Thoracic aorta (tissue), 2 donors: ENCODE measurements around the gene DDIT4. TPM values are rescaled to one million over a fixed set of nuclear protein-coding genes. Genes with fewer than 3 reads are reported as not detected.

Source experiments
- ATAC-seq: fragments of 150-250 bp; one replicate; pipeline ENCODE4 v1.8.0; 2017; ENCODE audit warnings: low read depth; ENCODE audit not compliant: insufficient number of reproducible peaks, low FRiP score
- DNase-seq: peaks from one replicate; pipeline ENCODE4 v3.0.0-alpha.2; 2020; ENCODE audit warnings: low spot score
- H3K27ac ChIP-seq, 2 donors: fragments of 200-600 bp; sonication (generic); 1 replicate in 1 of 2; 2 replicates in 1 of 2; pipeline ENCODE4 v1.5.1; 2016; ENCODE audit warnings: mild to moderate bottlenecking in 2 of 2, moderate library complexity in 2 of 2
- H3K27me3 ChIP-seq: fragments of 200-600 bp; sonication (generic); replicated peaks from 2 replicates; pipeline ENCODE4 v1.6.0; 2016; ENCODE audit warnings: mild to moderate bottlenecking; ENCODE audit not compliant: insufficient read depth
- H3K36me3 ChIP-seq: fragments of 200-600 bp; sonication (generic); one replicate; pipeline ENCODE4 v1.5.1; 2016
- H3K4me1 ChIP-seq, 2 donors: fragments of 200-600 bp; sonication (generic); 1 replicate in 1 of 2; 2 replicates in 1 of 2; pipeline versions ENCODE4 v1.5.1 to v1.6.0; 2016; ENCODE audit warnings: low read depth in 2 of 2, mild to moderate bottlenecking in 1 of 2; ENCODE audit not compliant: control insufficient read depth in 1 of 2
- H3K4me3 ChIP-seq: fragments of 200-600 bp; sonication (generic); 2 replicates; pipeline ENCODE4 v1.5.1; 2016; ENCODE audit warnings: mild to moderate bottlenecking
- H3K9me3 ChIP-seq: fragments of 200-600 bp; sonication (generic); 2 replicates; pipeline ENCODE4 v1.5.1; 2016
- CTCF ChIP-seq: fragments of 200-600 bp; sonication (generic); IDR thresholded peaks from one replicate; pipeline ENCODE4 v1.5.1; 2019; ENCODE audit warnings: antibody characterized with exemption
- total RNA-seq, 2 donors: library from RNA; depleted of rRNA; stranded (reverse); fragments of >200 nt; gene quantifications; one replicate each; pipeline versions ENCODE4 v1.1.0 to v1.2.3, GENCODE V29; 2016

The DDIT4 gene
- total RNA-seq, 2 donors from 2014 or later, result 163 to 374 TPM

DNA sequence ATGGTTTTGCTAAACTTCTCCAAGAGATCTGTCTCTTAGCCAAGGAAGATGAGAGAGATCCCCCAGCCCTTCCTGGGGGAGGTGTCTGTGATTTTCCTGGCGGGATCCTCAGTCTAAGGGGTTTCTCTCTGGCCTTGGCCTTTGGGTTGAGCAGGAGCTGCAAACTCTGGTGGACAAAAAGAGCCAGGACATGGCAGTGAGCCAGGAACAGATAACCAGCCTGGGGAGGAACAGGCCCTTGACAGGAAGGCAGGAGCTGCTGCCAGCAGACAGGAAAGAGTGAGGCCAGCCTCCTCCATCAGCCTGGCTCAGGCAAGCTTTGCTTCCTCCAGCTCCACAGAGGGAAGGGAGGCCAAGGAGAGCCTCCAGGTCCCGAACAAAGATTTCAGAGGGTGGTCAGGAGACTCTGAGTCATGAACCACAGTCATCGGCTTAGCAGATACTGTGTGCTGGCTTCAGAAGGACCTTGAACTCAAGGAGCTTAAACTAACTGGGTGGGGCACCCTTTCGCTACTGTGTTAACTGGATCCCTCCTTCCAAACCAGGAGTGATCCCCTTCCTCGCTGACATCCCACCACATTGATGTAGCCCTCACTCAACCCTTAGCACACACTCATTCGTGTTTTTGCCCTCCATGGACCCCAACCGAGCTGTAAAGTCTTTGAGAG, 34.7 kb downstream of the DDIT4 start:
- no peak overlapping the region for H3K27ac ChIP-seq
- no peak for DNase-seq

GRCh38 chr10:72309290-72310240, 35.8 kb downstream of the DDIT4 start:
- TF ChIP-seq CTCF, result no peak
- Histone ChIP-seq H3K36me3 (no peaks in the 10 kb centered on the region), H3K27ac (no peak overlapping the region), H3K4me3 (no peak overlapping the region), H3K27me3 (no peaks in the 10 kb centered on the region), H3K9me3 (no peaks in the 10 kb centered on the region), H3K4me1 (peaks cover 7 to 31% of the 10 kb centered on the region in 2 donors)
- DNase-seq (no peak), ATAC-seq (no peak)

More for the DNA sequence above, 34.7 kb downstream of the DDIT4 start:
- Histone ChIP-seq H3K9me3 (no peaks in the 10 kb centered on the region), H3K4me3 (no peak overlapping the region), H3K36me3 (no peaks in the 10 kb centered on the region), H3K4me1 (peaks cover 7 to 29% of the 10 kb centered on the region in 2 donors), H3K27me3 (no peaks in the 10 kb centered on the region)
- no peak for TF ChIP-seq CTCF
- ATAC-seq, result no peak

DNA sequence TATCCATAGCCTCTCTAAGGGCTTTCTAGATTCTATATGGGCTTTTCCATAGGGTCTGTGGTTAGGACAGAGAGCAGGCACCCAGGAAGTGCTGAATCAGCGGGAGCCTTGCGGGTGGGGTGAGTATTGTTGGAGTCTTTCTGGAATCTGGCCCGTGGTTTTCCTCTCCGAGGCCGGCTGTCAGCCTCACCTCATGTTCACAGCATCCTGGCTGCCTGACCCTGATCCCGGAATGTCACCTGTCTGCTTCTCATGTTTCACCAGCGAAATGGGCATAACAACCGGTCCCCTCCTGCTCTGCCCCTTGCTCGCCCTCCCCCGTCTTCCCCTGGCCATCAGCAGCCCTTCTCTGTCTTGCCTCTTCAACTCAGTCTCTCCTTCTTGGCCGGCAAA, 36.5 kb downstream of the DDIT4 start:
- no peaks in the 10 kb centered on the region for H3K27me3 ChIP-seq
- H3K4me1 ChIP-seq, result peaks cover 11 to 37% of the 10 kb centered on the region in 2 donors
- H3K9me3 ChIP-seq, result no peaks in the 10 kb centered on the region
- TF ChIP-seq CTCF, result no peak
- no peak for DNase-seq
- H3K27ac ChIP-seq, result no peak overlapping the region
- ATAC-seq, result no peak
- no peak overlapping the region for H3K4me3 ChIP-seq
- H3K36me3 ChIP-seq, result no peaks in the 10 kb centered on the region

DNA sequence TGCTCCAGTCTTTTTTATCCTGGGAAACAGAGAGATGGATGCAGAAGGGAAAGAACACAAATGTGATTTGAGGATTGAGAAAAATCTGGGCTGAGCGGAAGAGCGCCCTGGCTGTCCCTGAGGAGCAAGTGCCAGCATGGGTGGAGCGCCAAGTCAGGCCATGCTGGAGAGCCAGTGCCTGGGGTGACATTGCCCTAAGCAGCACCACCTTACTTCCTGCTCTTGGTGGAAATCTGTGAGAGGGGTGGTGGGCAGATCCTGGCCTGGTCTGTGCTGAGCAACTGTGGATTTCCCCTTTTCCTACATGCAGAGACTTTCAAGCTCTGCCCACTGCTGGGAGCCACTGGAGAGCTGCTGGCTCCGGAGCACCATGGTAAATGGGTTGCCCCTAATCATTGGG, 36.9 kb downstream of the DDIT4 start:
- no peak for DNase-seq
- H3K27ac ChIP-seq, result no peak overlapping the region
- no peak for ATAC-seq
- no peaks in the 10 kb centered on the region for H3K9me3 ChIP-seq
- H3K27me3 ChIP-seq, result no peaks in the 10 kb centered on the region
- peaks cover 14 to 41% of the 10 kb centered on the region in 2 donors for H3K4me1 ChIP-seq
- no peaks in the 10 kb centered on the region for H3K36me3 ChIP-seq
- no peak overlapping the region for H3K4me3 ChIP-seq
- TF ChIP-seq CTCF, result no peak

GRCh38 chr10:72311667-72312066, 37.9 kb downstream of the DDIT4 start:
- no peak for ATAC-seq
- H3K4me1 ChIP-seq, result peaks cover 24 to 52% of the 10 kb centered on the region in 2 donors
- H3K36me3 ChIP-seq, result no peaks in the 10 kb centered on the region

More at GRCh38 chr10:72311667-72312066, 37.9 kb downstream of the DDIT4 start:
- DNase-seq, result no peak
- no peaks in the 10 kb centered on the region for H3K27me3 ChIP-seq
- H3K4me3 ChIP-seq, result no peak overlapping the region
- no peak for TF ChIP-seq CTCF
- no peaks in the 10 kb centered on the region for H3K9me3 ChIP-seq
- H3K27ac ChIP-seq, result no peak overlapping the region
